Stimulated activated CD4-positive, alpha-beta T cell treated with anti-CD3 and anti-CD28 coated beads, Interleukin-12 subunit alpha, Interleukin-12 subunit beta, amount 100 ng/mL, for 48 hours (primary cell): Measurements from ENCODE around the gene MCC.
A peak's percentile ranks its signal among the peaks of the same experiment; 100 is the strongest.

Experiments used
- DNase-seq, 3 donors: peaks; one replicate each; pipeline ENCODE4 v3.0.0-alpha.2; 2020; ENCODE audit warnings: low read depth in 2 of 3, low spot score in 1 of 3

MCC gene

GRCh38 chr5:113040672-113041260 is 447.5 kb downstream of the MCC start:
- no peak for DNase-seq

- no peak for DNase-seq
These were observed 448.3 kb downstream of the MCC start for GRCh38 chr5:113039934-113040285.

DNA sequence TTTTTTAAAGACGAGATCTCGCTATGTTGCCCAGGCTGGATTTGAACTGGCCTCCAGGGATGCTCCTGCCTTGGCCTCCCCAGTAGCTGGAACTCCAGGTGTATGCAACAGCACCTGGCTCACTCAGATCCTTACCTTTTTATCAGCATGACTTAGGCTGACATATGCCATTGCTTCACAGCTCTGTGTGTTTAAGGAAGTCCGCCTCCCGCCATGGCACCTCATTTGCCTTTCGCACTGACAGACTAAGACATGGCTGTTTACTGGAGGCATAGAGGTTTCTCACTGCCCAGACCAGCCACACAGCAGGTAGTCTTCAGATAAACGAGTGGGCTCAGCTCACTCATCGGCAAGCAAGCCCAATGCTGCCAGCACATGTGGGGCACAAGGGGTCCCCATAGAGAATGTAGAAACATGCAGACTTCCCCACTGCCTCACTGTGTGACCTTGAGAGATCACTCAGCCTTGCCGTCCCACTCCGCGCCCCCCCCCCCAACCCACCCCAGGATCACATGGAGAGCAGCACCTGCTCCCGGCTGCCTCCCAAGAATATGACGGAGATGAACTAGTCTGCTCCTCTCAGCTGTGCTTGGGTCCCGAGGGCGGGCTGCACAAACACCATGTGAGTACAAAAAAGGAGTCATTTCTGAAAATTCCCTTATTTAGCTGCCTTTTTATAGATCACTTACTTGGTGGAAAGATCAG is 448.9 kb downstream of the MCC start:
- no peak for DNase-seq

GRCh38 chr5:113038714-113039113 is 449.5 kb downstream of the MCC start:
- DNase-seq, result no peak

DNA sequence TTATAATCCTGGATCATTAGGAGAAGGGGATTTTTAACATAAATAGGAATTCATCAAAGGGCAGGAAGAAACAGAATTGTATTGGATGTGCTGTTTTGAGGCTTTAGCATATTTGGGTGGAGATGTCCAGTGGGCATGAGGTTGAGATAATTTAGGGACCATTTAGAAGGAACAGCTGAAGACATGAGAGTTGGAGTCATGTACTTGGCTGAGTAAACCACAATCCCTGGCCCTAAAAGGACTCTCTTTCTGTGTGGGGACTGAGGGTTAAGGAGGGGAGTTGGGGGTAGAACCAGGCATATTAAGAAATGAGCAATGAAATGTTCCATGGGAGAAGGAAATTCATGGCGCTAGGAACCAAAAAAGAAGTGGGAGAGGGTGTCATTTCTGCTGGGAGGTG is 450.1 kb downstream of the MCC start:
- DNase-seq, result no peak

- DNase-seq, result no peak
These were observed 451.4 kb downstream of the MCC start for GRCh38 chr5:113036826-113037225.

DNA sequence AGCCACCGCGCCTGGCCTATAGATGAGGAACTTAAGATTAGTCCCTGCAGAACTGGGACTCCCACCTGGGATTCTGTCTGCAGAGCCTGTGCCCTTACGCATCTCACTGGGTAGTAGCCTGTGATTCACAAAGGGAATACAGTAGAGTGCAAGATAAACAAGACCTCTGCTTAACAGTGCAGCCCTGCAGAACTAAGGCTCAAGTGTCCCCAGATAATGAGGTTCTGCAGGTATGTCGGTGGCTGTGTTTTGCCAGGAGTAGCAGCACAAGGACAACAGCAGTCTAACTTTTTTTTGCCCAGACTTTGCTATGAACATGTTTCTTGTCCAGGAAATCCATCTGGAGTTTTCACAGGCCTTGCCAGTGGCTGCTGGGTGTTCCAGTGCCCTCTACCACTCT is 451.9 kb downstream of the MCC start:
- no peak for DNase-seq

GRCh38 chr5:113035096-113035495 is 453.2 kb downstream of the MCC start:
- no peak for DNase-seq

DNA sequence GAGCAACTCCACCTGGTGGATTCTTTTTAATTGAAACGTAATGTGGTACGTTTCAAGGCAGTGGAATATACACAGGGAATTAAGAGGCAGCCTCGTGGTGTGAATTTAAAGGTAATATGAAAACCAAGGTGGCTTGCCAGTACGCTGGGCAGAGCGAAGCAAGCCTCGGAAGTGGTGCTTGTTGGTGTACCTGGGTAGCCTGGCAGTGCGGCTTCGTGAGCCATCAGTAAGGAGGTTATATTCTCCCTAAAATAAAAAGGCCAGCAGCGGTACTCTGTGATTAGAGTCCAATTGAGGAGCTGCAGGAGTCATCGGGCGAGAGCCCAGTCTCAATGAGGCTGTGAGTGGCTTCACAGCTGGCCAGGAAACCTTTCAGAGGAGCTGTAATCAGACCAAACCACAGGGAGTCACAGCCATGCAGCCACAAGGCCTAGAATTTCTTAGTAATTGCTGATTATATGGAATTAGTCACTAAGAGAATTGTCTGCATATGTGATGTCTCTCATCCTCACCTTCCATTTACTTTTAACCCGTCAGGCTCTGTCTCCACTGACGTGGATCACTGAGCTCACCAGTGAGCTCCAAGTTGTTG is 454.0 kb downstream of the MCC start:
- DNase-seq, result no peak

- no peak for DNase-seq
These were observed 456.7 kb downstream of the MCC start for GRCh38 chr5:113031557-113031956.

GRCh38 chr5:113031104-113031503 is 457.1 kb downstream of the MCC start:
- no peak for DNase-seq

DNA sequence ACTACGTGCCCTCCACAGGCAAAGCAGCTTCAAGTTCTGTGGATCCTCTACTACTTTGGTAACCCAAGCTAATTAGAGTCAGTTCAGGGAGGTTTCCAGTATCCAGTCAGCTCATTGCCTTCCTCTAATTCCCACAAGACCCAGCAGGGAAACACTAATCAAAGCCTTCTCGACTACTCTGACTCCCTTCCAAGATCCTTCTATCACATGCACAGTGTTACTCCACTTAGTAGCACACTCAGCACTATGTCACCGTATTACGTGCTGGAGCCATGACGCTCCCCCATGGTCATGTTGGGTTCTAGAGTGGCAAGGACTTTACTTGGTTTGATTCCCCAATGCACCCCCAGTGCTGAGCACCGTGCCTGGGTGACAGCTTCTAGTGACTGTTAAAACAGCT is 458.6 kb downstream of the MCC start:
- DNase-seq, result no peak

- no peak for DNase-seq
These were observed 460.8 kb downstream of the MCC start for GRCh38 chr5:113027431-113027830.

DNA sequence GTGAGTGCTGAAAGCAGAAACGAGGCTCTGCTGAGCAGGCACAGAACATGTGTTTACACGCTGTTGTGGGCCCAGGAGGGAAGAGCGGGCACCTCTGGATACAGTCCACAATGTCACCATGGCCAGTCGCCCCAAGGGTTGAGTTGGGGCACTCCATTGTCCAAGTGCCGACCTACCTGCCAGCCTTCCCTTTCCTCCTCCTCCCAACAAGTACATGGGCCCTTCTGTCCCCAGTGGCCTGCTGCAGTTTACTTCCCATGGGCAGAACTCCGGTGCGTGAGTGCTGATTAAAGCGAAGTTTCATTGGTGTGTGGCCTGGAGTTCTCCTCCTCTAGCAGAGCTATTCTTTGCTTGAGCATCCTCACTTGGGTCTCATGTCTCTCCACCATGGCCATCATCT is 461.2 kb downstream of the MCC start:
- DNase-seq, result no peak

DNA sequence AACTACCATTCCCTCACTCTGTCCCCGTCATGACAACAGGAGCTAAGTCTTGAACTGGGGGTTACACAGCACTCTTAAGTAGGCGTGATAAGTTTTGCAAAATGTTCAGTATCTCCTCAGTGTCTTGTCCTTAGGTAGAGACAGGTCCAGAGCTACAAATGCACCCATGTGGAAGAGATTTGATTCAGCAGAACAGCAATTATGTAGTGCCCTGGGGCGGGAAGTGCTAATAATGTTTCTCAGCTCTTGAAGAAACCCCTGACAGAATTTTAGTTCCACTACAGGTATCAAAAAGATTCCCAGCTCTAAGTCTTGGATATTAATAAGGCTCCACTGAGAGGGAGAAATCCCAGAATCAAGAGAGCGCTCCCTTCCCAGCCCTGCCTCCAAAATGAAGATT is 462.0 kb downstream of the MCC start:
- DNase-seq, result no peak

GRCh38 chr5:113025596-113025995 is 462.7 kb downstream of the MCC start:
- DNase-seq, result no peak

- no peak for DNase-seq
These were observed 464.1 kb downstream of the MCC start for GRCh38 chr5:113024076-113024697.

- DNase-seq, result peak in 1 of 3 donors; percentile 13
These were observed 465.6 kb downstream of the MCC start for GRCh38 chr5:113022661-113023060.

GRCh38 chr5:113020461-113021273 is 467.6 kb downstream of the MCC start:
- peak in 1 of 3 donors; percentile 5 for DNase-seq

- no peak for DNase-seq
These were observed 470.2 kb downstream of the MCC start for GRCh38 chr5:113017881-113018635.

DNA sequence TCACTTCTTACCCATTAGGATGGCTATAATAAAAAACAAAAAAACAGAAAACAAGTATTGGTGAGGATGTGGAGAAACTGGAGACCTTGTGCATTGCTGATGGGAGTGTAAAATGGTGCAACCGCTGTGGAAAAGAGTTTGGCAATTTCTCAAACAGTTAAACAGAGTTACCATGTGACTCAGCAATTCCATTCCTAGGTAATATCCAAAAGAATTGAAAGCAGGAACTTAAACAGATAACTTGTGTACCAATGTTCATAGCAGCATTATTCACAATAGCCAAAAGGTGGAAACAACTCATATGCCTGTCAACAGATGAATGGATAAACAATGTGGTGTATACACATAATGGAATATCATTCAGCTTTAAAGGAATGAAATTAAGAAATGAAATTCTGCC is 482.8 kb downstream of the MCC start:
- no peak for DNase-seq
